ENCODE data around the gene UNC5C. TPM values are rescaled to one million over a fixed set of nuclear protein-coding genes. Genes with fewer than 3 reads are reported as not detected.
A peak's percentile ranks its signal among the peaks of the same experiment; 100 is the strongest.

UNC5C gene
- total and polyA plus RNA-seq, 4 donors: 0.63 to 11.2 (median 8.6) TPM

DNA sequence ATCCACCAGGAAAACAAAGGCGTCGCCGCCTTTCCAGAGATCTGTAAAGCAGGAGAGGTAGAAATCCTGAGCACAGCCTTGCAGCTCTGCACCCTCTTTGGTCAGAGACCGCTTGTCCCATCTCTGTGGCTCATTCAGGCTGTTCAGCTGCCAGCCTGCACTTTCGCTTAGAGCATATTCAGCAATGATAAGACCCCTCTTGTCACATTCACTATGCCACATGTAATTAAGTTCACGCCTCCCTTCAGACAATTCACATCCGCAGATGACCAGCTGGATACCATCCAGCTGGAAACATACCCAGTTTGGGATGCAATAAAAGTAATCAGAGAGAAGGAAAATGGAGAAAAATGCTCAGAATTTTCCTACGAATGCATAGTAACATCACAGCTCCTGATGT is 335.4 kb downstream of the UNC5C start:
- intact Hi-C loops (cut with DNase I): no loop called here
- Histone ChIP-seq H3K27me3 (ENCODE audit: control insufficient read depth in 1 of 2, insufficient read depth in 2 of 2, low read length in 1 of 2) (no peaks in the 10 kb centered on the region), H3K4me1 (ENCODE audit: control insufficient read depth in 1 of 2, insufficient read depth in 2 of 2, low read length in 2 of 2) (no peaks in the 10 kb centered on the region), H3K27ac (ENCODE audit: low read depth in 1 of 2, low read length in 2 of 2) (no peak overlapping the region), H3K9me3 (ENCODE audit: control insufficient read depth, low read length) (no peaks in the 10 kb centered on the region), H3K4me3 (ENCODE audit: low read length in 2 of 2) (no peak overlapping the region), H3K36me3 (ENCODE audit: control insufficient read depth in 1 of 2, insufficient read depth in 2 of 2, low read length in 1 of 2) (peaks cover 3 to 6% of the 10 kb centered on the region in 2 donors)
- ATAC-seq (ENCODE audit: low FRiP score) (no peak), DNase-seq (no peak)
- WGBS, 2 donors: 89 to 90% methylated on average over 8 of the region's 8 CpGs

DNA sequence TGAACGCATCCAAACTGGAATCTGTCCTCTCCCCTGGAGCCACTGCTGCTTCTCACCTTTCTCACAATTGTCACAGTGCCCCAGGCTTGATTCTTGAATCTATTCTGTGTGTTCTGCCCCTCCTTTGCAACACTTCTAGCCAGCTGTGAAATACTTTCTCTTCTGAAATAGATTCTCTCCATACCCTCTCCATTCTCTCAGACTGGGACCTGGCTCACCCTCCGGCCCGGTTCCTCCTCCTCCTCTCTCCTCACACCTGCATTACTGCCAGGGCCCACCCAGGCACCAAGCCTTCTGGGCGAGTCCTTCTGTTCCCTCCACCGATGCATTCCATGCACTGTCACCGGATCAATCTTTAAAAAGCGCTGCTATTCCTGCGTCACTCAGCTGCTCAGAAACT is 336.1 kb downstream of the UNC5C start:
- Histone ChIP-seq H3K27ac (ENCODE audit: low read depth in 1 of 2, low read length in 2 of 2) (no peak overlapping the region), H3K9me3 (ENCODE audit: control insufficient read depth, low read length) (no peaks in the 10 kb centered on the region), H3K4me1 (ENCODE audit: control insufficient read depth in 1 of 2, insufficient read depth in 2 of 2, low read length in 2 of 2) (no peaks in the 10 kb centered on the region), H3K27me3 (ENCODE audit: control insufficient read depth in 1 of 2, insufficient read depth in 2 of 2, low read length in 1 of 2) (no peaks in the 10 kb centered on the region), H3K4me3 (ENCODE audit: low read length in 2 of 2) (no peak overlapping the region), H3K36me3 (ENCODE audit: control insufficient read depth in 1 of 2, insufficient read depth in 2 of 2, low read length in 1 of 2) (peaks cover 3 to 6% of the 10 kb centered on the region in 2 donors)
- 94 to 95% methylated on average over 8 of the region's 8 CpGs for WGBS, 2 donors
- ATAC-seq (ENCODE audit: low FRiP score) (no peak), DNase-seq (no peak)
- intact Hi-C loops (cut with DNase I): no loop called here

- no peak overlapping the region for H3K27ac ChIP-seq (ENCODE audit: low read depth in 1 of 2, low read length in 2 of 2)
- ATAC-seq (ENCODE audit: low FRiP score): no peak
- intact Hi-C loops (cut with DNase I): no loop called here
Observed at GRCh38 chr4:95209927-95210326, 338.8 kb downstream of the UNC5C start.

DNA sequence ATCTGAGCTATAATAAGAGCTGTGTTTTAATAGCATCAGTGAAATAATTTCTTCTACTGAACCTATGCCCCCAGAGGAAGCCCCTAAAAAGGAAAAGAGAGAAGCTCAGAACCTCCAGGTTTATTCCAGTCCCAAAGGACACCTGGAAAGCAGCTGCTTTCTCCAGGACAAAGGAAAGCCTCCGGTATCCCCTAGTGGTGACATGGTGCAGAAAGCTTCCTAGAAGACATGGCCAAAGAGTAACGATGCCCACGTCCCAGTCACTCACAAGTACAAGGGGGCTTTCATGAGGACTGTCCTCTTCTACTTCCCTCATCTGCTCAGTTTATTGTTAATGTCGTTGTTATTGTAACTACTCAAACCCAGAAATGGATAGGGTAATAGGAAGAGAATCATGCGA is 343.9 kb downstream of the UNC5C start:
- Histone ChIP-seq H3K4me1 (ENCODE audit: control insufficient read depth in 1 of 2, insufficient read depth in 2 of 2, low read length in 2 of 2) (no peaks in the 10 kb centered on the region), H3K36me3 (ENCODE audit: control insufficient read depth in 1 of 2, insufficient read depth in 2 of 2, low read length in 1 of 2) (peaks cover 0 to 3% of the 10 kb centered on the region in 2 donors), H3K4me3 (ENCODE audit: low read length in 2 of 2) (no peak overlapping the region), H3K9me3 (ENCODE audit: control insufficient read depth, low read length) (no peaks in the 10 kb centered on the region), H3K27ac (ENCODE audit: low read depth in 1 of 2, low read length in 2 of 2) (no peak overlapping the region), H3K27me3 (ENCODE audit: control insufficient read depth in 1 of 2, insufficient read depth in 2 of 2, low read length in 1 of 2) (no peaks in the 10 kb centered on the region)
- ATAC-seq (ENCODE audit: low FRiP score) (no peak), DNase-seq (no peak)
- intact Hi-C loops (cut with DNase I): no loop called here
- 43 to 45% methylated on average over 5 of the region's 5 CpGs for WGBS, 2 donors

More at GRCh38 chr4:95209927-95210326, 338.8 kb downstream of the UNC5C start:
- DNase-seq: no peak
- H3K36me3 ChIP-seq (ENCODE audit: control insufficient read depth in 1 of 2, insufficient read depth in 2 of 2, low read length in 1 of 2): peaks cover 0 to 6% of the 10 kb centered on the region in 2 donors
- WGBS, 2 donors: 77 to 87% methylated on average over 1 of the region's 1 CpG
- no peaks in the 10 kb centered on the region for H3K27me3 ChIP-seq (ENCODE audit: control insufficient read depth in 1 of 2, insufficient read depth in 2 of 2, low read length in 1 of 2)
- H3K9me3 ChIP-seq (ENCODE audit: control insufficient read depth, low read length): no peaks in the 10 kb centered on the region
- no peaks in the 10 kb centered on the region for H3K4me1 ChIP-seq (ENCODE audit: control insufficient read depth in 1 of 2, insufficient read depth in 2 of 2, low read length in 2 of 2)
- no peak overlapping the region for H3K4me3 ChIP-seq (ENCODE audit: low read length in 2 of 2)

DNA sequence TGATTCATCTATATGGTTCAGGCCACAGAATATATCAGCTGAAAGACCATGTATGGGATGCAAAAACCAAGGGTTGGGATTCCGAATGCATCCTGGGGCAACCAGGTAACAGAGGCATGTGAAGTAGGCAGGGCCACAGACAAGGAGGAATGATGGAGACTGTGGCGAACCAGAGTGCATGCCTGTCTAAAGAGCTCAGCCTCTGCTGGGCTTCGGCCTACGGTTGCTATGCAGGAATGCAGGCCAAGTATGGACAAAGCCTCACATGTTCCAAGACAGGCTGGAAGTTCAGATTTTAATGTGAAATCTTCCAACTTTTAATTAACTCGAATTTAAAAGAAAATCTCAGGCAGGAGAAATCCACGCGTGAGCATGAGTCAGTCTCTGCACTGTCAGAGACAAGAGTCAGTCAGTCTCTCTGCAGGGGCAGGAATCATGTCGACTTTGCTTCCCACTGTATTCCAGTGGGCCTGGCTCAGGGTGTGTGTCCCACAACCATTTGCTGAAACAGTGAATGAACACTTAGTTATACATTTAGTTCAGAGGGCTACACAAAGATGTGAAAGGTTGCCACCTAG is 344.4 kb downstream of the UNC5C start:
- Histone ChIP-seq H3K27me3 (ENCODE audit: control insufficient read depth in 1 of 2, insufficient read depth in 2 of 2, low read length in 1 of 2) (no peaks in the 10 kb centered on the region), H3K9me3 (ENCODE audit: control insufficient read depth, low read length) (no peaks in the 10 kb centered on the region), H3K27ac (ENCODE audit: low read depth in 1 of 2, low read length in 2 of 2) (peak overlapping the region in 1 of 2 donors; percentile 23), H3K4me1 (ENCODE audit: control insufficient read depth in 1 of 2, insufficient read depth in 2 of 2, low read length in 2 of 2) (no peaks in the 10 kb centered on the region), H3K36me3 (ENCODE audit: control insufficient read depth in 1 of 2, insufficient read depth in 2 of 2, low read length in 1 of 2) (peaks cover 0 to 3% of the 10 kb centered on the region in 2 donors), H3K4me3 (ENCODE audit: low read length in 2 of 2) (no peak overlapping the region)
- intact Hi-C loops (cut with DNase I): no loop called here
- DNase-seq: no peak
- ATAC-seq (ENCODE audit: low FRiP score): peak; percentile 53
- 26 to 32% methylated on average over 8 of the region's 8 CpGs for WGBS, 2 donors

- Histone ChIP-seq H3K4me3 (ENCODE audit: low read length in 2 of 2) (no peak overlapping the region), H3K36me3 (ENCODE audit: control insufficient read depth in 1 of 2, insufficient read depth in 2 of 2, low read length in 1 of 2) (peaks cover 0 to 4% of the 10 kb centered on the region in 2 donors), H3K4me1 (ENCODE audit: control insufficient read depth in 1 of 2, insufficient read depth in 2 of 2, low read length in 2 of 2) (no peaks in the 10 kb centered on the region), H3K27ac (ENCODE audit: low read depth in 1 of 2, low read length in 2 of 2) (no peak overlapping the region), H3K9me3 (ENCODE audit: control insufficient read depth, low read length) (no peaks in the 10 kb centered on the region), H3K27me3 (ENCODE audit: control insufficient read depth in 1 of 2, insufficient read depth in 2 of 2, low read length in 1 of 2) (no peaks in the 10 kb centered on the region)
- WGBS, 2 donors: 94 to 96% methylated on average over 7 of the region's 7 CpGs
- ATAC-seq (ENCODE audit: low FRiP score) (no peak), DNase-seq (no peak)
- intact Hi-C loops (cut with DNase I): no loop called here
Observed at GRCh38 chr4:95198961-95199360, 349.8 kb downstream of the UNC5C start.

DNA sequence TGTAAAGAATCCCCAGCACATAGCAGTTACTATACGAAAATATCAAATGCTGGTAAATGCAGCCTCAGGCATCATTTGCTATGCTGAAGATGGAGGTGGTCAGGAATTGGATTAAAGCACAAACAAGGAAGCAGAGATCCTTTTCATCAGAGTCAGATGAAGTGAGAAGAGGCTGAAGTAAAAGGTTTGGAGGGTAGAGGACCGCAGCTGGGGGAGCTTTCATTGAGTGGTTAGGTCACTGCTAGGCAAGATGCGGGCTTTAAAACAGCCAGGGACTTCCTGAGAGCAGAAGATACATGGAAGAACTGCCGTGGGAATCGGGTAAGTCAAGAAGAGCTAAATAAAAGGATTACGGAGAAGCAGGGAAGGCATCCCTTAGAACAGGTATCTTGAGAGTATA is 351.4 kb downstream of the UNC5C start:
- Histone ChIP-seq H3K9me3 (ENCODE audit: control insufficient read depth, low read length) (no peaks in the 10 kb centered on the region), H3K27me3 (ENCODE audit: control insufficient read depth in 1 of 2, insufficient read depth in 2 of 2, low read length in 1 of 2) (no peaks in the 10 kb centered on the region), H3K36me3 (ENCODE audit: control insufficient read depth in 1 of 2, insufficient read depth in 2 of 2, low read length in 1 of 2) (peaks cover 0 to 1% of the 10 kb centered on the region in 2 donors), H3K4me1 (ENCODE audit: control insufficient read depth in 1 of 2, insufficient read depth in 2 of 2, low read length in 2 of 2) (no peaks in the 10 kb centered on the region), H3K4me3 (ENCODE audit: low read length in 2 of 2) (no peak overlapping the region), H3K27ac (ENCODE audit: low read depth in 1 of 2, low read length in 2 of 2) (no peak overlapping the region)
- 73 to 76% methylated on average over 6 of the region's 6 CpGs for WGBS, 2 donors
- ATAC-seq (ENCODE audit: low FRiP score): no peak
- intact Hi-C loops (cut with DNase I): no loop called here
- no peak for DNase-seq

DNA sequence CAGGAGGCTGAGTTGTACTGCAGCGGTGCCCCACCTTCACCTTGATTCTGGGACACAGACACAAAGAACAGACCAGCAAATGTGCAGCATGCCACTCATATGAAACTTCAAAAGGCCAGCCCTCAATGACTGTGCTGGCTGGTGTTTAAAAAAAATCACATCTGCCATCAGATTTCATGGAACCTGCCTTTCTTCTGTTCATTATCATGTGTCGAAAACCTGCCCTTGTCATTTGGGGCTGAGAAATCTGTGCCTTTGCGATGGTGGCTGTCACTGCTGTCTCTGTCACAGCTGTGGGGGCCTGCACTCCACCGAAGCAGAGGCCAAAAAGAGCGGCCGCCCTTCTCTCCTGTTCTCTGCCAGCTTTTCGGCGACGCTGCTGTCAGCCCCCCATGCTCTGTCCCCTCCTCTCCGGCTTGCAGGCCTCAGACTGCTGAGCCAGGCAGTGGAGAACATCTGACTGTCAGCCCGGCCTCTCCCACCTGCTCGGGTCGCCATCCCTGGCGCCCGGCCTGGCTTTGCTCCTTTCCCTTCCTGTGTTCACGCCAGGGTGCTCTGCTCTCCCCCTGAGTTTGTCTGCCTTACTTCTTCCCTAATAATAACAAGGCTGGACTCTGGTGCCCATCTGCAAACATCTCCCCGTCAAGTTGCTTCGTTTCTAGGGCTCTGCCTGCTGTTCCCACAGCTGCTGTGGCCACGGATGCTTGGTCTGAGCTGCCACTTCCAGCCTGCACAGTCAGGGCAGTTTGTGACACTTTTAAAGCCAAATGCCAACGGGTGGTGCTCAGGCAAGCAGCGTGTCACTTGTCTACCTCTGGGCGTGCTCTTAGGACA is 355.2 kb downstream of the UNC5C start:
- DNase-seq: no peak
- no peaks in the 10 kb centered on the region for H3K9me3 ChIP-seq (ENCODE audit: control insufficient read depth, low read length)

GRCh38 chr4:95191537-95191936 is 357.2 kb downstream of the UNC5C start:
- no peaks in the 10 kb centered on the region for H3K27me3 ChIP-seq (ENCODE audit: control insufficient read depth in 1 of 2, insufficient read depth in 2 of 2, low read length in 1 of 2)
- H3K36me3 ChIP-seq (ENCODE audit: control insufficient read depth in 1 of 2, insufficient read depth in 2 of 2, low read length in 1 of 2): no peaks in the 10 kb centered on the region
- intact Hi-C loops (cut with DNase I): no loop called here
- H3K4me3 ChIP-seq (ENCODE audit: low read length in 2 of 2): no peak overlapping the region
- 97 to 98% methylated on average over 3 of the region's 3 CpGs for WGBS, 2 donors
- H3K27ac ChIP-seq (ENCODE audit: low read depth in 1 of 2, low read length in 2 of 2): no peak overlapping the region
- H3K4me1 ChIP-seq (ENCODE audit: control insufficient read depth in 1 of 2, insufficient read depth in 2 of 2, low read length in 2 of 2): no peaks in the 10 kb centered on the region
- no peaks in the 10 kb centered on the region for H3K9me3 ChIP-seq (ENCODE audit: control insufficient read depth, low read length)
- ATAC-seq (ENCODE audit: low FRiP score) (no peak), DNase-seq (no peak)

More for the DNA sequence above, 355.2 kb downstream of the UNC5C start:
- Histone ChIP-seq H3K4me1 (ENCODE audit: control insufficient read depth in 1 of 2, insufficient read depth in 2 of 2, low read length in 2 of 2) (no peaks in the 10 kb centered on the region), H3K27me3 (ENCODE audit: control insufficient read depth in 1 of 2, insufficient read depth in 2 of 2, low read length in 1 of 2) (no peaks in the 10 kb centered on the region), H3K36me3 (ENCODE audit: control insufficient read depth in 1 of 2, insufficient read depth in 2 of 2, low read length in 1 of 2) (no peaks in the 10 kb centered on the region), H3K27ac (ENCODE audit: low read depth in 1 of 2, low read length in 2 of 2) (no peak overlapping the region), H3K4me3 (ENCODE audit: low read length in 2 of 2) (no peak overlapping the region)
- WGBS, 2 donors: 82% methylated on average over 22 of the region's 22 CpGs
- intact Hi-C loops (cut with DNase I): no loop called here
- no peak for ATAC-seq (ENCODE audit: low FRiP score)
